Stimulated activated CD8-positive, alpha-beta memory T cell treated with anti-CD3 and anti-CD28 coated beads, Interleukin-7, amount 100 ng/mL, for 48 hours (primary cell): ENCODE measurements around the gene TPSG1.

Source experiments
- DNase-seq, 2 donors: peaks; one replicate each; pipeline ENCODE4 v3.0.0-alpha.2; 2020; ENCODE audit warnings: low read depth in 1 of 2; ENCODE audit errors: extremely low read depth in 1 of 2

Gene TPSG1

DNA sequence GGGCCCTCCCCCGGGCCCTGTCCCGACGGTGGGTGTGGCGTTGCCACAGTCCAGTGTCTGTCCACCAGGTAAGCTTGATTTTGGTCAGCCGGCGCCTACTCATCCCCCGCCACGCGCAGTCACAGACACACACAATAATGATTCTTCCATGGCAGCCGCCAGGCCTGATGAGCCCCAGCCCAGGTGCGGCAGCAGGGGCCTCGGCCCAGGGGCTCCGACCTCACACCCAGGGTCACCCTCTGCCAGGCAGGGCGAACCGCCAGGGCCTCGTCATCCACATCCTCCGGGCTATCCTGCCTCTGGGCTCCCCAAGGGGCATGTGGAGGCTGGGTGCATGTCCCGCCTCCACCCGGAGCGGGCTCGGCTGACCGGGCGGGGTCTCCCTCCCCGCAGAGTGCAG, 7.5 kb downstream of the TPSG1 start:
- no peak for DNase-seq

DNA sequence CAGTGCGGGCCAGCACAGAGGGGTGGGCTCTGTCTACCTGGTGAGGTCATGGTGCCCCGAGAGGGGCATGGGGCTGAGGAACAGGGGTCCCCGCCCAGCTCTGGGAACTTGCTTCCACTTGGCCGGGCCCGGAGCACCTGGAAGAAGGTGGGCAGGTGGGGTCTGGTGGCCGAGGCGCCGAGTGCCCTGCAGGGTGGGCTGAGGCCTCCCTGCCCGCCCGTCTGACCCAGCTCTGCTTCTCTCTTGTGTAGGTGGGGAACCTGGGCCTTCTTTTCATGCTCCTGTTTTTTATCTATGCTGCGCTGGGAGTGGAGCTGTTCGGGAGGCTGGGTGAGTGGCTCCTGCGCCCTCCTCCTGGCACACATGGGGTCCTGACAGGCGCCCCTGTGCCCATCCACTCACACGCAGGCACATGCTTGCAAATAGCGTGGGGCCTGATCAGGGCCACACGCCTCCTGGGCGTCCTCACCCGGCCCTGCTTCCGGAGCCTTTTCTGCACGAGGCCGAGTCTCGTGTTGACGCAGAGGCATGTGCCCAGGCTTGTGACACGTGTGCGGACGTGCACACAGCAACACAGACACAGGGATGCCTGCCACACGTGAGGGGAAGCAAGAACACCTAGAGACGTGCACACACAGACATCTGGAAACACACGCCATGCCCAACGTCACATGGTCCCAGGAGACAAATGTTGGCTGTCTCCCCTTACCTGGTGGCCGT, 8.2 kb downstream of the TPSG1 start:
- no peak for DNase-seq

DNA sequence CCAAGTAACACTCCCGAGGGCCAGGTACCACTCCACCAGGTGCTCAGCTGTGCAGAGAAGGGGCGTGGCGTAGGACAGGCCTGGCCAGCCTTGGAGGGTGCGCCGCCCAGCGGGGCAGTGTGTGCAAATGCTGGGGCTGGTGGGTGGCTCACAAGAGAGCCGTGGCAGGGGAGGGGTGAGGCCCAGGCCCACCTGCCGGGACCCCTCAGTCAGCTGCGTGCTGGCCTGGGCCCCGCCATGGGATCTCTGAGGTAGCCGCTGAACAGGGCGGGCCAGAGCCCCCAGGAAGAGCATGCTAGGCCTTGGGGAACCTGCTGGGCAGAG, 8.8 kb downstream of the TPSG1 start:
- no peak for DNase-seq

DNA sequence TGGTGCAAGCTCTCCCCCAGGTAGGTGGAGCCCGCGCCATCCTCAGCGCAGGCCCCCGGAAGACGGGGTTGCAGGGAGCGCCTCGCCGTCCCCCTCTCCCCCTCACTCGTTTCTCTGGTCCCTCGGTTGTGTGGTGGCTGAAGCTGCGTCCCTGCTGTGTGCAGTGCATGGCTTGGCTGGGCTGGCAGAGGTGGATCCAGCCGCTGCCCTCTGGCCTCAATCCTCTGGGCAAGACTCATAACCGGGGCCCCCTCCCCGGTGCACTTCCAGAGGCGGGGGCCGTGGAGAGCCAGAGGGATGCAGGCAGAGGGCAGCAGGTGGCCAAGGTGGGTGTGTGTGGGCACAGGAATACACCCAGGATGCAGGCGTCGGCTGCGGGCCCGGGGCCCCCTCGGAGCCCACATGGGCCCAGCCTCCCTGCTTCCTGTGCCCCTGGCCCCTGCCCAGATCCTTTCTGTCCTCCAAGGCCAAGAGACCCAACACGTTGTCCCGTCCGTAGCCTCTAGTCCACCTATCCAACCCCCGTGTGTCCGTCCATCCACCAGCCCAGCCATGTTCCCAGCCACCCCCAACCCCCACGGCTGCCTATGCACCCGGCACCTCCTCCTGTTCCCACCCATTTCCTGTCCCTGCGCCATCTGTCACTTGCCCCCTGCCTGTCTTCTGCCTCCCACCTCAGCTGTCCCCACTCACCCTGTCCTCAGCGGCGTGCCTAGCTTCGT, 9.3 kb downstream of the TPSG1 start:
- DNase-seq: no peak

DNA sequence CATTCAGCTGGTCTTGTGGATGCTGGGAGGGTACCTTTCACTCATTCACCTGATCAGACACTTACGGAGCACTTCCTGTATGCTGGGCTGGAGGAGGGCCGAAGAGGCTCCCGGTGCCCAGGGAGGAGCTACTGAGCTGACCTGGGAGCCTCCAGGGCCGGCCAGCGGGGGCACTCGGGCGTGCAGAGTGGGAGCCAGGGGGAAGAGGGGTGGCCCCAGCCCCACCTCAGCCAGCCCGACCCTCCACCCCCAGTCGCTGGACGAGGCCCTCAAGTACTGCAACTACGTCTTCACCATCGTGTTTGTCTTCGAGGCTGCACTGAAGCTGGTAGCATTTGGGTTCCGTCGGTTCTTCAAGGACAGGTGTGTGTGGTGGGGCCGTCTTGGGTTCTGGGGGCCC, 10.3 kb downstream of the TPSG1 start:
- no peak for DNase-seq

DNA sequence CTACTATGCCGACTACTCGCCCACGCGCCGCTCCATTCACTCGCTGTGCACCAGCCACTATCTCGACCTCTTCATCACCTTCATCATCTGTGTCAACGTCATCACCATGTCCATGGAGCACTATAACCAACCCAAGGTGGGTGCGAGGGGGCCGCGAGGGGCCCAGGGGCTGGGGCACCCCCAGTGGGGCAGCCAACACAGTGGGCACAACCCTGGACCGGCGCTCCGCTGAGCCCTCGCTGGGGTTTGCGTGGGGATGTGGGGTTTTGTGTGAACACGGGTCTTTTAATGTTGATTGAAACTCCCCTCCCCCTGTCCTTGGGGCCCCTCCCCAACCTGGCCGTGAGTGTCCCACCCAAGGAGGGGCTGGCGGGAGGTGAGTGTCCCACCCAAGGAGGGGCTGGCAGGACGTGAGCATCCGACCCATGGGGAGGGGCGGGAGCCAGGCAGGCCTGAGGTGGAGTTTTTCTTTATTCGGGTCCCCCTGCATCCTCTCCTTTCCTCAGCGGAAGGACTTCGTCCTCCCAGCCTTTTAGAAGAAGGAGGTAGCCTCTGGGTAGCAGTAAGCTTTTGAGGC, 11.2 kb downstream of the TPSG1 start:
- DNase-seq: no peak

DNA sequence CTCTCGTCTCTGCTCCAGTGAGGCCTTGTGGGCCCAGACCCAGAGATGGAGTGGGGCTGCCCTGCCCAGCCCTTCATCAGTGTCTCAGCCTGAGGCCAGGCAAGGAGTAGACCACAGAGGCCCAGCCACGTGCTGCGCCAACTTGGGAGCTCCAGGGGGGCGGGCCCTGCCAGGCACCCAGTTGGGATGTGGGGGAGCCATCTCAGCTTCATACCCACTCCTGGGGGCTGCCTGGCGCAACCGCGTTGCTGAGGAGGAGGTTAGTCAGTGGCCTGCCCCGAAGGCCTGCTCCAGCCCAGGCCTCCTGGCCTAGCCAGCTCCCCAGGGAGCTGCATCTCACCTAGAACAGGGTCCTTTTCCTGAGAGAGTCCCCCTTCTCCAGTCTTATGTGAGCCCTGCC, 11.8 kb downstream of the TPSG1 start:
- DNase-seq: no peak

DNA sequence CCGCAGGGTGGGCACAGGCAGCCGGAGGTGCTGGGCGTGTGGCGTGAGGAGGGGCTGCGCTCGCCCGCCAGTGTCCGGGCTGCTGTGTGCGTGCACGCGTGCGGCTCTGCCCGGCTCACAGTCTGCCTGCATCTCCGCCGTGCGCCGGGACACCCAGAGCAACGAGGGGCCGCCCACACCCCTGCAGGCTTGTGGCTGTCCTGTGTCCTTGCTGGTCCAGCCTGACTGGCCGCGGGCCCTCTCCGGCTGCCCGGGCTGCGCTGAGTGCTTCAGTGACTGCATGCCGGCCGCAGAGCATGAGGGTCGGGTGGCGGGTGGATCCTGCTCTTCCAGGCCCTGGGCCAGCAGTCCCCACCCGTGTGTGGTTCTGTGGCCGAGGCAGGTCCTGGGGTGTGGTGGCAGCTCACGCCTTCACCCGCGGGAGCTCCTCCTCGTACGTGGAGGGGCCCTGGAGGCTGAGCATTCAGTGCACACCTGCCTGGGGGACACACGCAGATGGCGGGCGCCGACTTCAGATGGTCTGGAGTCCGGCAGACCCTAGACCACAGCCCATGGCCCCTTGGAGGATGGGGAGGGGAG, 12.4 kb downstream of the TPSG1 start:
- DNase-seq: no peak

DNA sequence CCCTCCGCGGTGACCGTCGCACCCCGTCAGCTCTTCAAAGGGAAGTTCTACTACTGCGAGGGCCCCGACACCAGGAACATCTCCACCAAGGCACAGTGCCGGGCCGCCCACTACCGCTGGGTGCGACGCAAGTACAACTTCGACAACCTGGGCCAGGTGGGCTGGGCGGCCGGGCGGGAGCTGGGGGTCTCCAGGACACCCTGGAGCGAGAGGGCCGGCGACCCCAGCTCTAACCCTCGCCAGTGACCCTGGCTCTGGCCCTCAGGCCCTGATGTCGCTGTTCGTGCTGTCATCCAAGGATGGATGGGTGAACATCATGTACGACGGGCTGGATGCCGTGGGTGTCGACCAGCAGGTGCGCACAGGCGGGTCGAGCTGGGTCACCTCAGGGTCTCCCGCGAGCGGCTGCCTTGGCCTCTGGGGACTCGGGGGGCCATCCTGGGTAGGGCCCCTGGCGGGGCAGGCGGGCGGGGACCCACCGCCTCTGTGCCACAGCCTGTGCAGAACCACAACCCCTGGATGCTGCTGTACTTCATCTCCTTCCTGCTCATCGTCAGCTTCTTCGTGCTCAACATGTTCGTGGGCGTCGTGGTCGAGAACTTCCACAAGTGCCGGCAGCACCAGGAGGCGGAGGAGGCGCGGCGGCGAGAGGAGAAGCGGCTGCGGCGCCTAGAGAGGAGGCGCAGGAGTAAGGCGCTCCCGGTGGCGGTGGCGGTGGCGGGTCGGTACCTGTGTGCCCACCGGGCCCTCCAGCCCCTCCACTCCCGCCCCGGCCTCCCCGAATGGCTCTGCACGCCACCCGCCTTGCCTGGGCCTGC, 13.4 kb downstream of the TPSG1 start:
- no peak for DNase-seq

DNA sequence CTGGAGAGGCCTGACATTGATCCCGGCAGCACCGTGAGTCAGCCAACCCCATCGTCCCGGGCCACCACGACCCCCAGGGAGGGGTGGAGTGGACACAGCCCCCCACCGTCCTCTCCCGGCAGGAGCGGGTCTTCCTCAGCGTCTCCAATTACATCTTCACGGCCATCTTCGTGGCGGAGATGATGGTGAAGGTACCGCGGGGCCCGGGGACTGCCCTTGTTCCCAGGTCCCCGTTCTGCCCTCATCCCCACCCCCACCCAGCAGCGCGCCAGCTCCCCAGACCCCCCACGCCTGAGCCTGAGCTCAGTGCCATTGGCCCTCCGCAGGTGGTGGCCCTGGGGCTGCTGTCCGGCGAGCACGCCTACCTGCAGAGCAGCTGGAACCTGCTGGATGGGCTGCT, 14.6 kb downstream of the TPSG1 start:
- no peak for DNase-seq

DNA sequence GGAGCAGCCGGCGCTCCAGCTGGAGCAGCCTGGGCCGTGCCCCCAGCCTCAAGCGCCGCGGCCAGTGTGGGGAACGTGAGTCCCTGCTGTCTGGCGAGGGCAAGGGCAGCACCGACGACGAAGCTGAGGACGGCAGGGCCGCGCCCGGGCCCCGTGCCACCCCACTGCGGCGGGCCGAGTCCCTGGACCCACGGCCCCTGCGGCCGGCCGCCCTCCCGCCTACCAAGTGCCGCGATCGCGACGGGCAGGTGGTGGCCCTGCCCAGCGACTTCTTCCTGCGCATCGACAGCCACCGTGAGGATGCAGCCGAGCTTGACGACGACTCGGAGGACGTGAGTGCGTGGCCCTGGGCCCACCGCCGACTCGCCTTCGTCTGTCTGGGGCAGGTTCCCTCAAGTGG, 16.0 kb downstream of the TPSG1 start:
- DNase-seq: no peak

DNA sequence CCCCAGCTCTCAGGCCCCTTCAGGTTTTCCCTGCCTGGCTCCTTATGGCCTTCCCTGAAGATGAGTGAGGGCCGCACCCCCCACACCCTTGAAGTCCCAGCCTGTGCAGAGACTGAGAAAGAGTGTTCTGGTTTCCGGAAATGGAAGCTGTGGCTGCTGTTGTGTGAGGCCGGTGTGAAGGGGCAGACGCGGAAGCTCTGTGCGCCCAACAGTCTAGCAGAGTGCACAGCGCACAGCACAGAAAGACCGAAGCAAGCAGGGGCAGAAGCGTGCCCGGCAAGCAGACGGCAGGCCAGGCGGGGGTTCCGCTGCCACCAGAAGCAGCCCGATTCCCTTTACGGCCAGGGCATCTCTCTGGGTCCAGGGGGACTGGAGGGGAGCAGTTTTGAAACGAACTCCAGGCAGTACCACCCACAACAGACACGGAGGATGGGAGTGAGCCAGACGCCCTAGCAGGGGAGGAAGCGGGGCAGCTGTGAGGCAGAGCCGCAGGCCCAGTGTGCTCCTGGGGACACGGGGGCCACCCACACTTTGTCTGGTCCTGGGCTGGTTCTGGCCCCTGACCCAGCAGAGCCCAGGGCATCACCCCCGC, 16.7 kb downstream of the TPSG1 start:
- DNase-seq: no peak

DNA sequence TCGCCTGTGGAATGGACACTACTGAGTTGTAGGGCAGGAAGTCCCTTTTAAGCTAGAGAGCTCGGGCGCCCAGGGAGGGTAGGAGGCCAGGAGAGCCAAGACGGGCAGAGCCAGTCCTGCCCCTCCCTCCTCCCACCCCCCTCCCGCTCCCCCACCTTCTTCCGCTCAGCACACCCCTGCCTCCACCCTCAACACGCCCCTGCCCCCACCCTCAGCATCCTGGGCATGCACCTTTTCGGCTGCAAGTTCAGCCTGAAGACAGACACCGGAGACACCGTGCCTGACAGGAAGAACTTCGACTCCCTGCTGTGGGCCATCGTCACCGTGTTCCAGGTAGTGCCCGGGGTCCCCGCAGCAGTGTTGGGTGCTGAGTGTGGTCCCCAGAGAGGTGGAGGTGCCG, 18.3 kb downstream of the TPSG1 start:
- DNase-seq: no peak

DNA sequence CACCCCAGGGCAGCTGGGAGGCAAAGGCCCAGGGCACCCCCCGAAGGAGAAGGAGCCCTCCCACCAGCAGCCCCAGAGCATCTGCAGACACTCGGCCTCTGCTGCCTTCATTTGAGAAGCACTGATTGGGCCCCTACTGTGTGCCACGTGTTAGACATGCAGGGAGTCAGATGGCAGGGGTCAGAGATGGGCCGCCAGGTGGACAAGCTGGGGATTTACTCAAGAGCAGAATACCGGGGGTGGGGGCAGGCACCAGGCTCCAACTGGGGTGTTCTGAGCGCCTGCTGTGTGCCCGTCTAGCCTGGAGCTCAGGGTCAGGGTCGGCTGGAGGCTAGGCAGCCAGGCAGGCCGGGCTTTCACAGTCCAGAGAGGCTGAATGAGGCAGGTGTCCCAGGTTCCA, 18.7 kb downstream of the TPSG1 start:
- DNase-seq: no peak

DNA sequence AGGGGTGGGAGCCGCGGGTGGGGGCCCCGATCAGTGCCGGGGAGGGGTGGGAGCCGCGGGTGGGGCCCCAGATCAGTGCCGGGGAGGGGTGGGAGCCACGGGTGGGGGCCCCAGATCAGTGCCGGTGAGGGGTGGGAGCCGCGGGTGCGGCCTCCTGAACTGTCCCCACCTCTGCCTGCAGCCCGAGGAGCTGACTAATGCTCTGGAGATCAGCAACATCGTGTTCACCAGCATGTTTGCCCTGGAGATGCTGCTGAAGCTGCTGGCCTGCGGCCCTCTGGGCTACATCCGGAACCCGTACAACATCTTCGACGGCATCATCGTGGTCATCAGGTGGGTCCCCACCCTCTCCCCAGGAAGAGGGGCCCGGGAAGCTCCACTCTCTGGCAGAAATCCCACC, 20.1 kb downstream of the TPSG1 start:
- no peak for DNase-seq

DNA sequence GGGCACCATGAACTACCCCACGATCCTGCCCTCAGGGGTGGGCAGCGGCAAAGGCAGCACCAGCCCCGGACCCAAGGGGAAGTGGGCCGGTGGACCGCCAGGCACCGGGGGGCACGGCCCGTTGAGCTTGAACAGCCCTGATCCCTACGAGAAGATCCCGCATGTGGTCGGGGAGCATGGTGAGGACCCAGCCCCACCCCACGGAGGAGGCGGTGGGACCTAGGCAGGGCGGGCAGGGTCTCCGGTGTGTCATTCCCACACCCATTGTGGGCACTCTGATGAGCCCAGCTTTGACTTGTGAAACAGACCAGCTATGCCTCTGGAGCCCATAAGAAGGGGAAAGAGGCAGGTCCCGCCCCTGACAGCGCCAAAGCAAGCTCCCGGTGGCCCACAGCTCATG, 22.8 kb downstream of the TPSG1 start:
- DNase-seq: no peak

DNA sequence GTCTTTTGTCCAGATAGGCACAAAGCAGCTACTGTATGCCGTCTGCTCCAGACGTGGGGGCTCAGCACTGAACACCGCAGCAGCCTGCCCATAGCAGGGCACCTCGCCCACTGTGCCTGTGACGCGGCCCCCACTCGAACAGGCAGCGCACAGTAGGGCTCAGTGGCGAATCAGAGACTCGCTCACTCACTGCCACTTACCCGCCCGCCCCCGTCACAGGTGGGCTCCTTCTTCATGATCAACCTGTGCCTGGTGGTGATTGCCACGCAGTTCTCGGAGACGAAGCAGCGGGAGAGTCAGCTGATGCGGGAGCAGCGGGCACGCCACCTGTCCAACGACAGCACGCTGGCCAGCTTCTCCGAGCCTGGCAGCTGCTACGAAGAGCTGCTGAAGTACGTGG, 23.6 kb downstream of the TPSG1 start:
- DNase-seq: no peak

DNA sequence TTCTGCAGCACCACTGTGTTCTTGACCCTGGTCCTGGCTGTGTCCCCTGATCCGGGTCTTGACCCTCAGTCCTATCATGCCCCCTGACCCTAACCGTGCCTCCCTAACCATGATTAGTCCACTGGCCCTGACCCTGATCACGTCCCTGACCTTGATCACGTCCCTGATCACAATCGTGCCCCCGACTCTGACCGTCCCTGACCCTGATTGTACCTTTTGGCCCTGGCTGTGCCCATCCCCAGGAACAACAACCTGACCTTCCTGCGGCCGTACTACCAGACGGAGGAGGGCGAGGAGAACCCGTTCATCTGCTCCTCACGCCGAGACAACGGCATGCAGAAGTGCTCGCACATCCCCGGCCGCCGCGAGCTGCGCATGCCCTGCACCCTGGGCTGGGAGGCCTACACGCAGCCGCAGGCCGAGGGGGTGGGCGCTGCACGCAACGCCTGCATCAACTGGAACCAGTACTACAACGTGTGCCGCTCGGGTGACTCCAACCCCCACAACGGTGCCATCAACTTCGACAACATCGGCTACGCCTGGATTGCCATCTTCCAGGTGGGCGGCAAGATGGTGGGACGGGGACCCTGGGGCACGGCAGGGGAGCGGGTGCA, 24.9 kb downstream of the TPSG1 start:
- no peak for DNase-seq

DNA sequence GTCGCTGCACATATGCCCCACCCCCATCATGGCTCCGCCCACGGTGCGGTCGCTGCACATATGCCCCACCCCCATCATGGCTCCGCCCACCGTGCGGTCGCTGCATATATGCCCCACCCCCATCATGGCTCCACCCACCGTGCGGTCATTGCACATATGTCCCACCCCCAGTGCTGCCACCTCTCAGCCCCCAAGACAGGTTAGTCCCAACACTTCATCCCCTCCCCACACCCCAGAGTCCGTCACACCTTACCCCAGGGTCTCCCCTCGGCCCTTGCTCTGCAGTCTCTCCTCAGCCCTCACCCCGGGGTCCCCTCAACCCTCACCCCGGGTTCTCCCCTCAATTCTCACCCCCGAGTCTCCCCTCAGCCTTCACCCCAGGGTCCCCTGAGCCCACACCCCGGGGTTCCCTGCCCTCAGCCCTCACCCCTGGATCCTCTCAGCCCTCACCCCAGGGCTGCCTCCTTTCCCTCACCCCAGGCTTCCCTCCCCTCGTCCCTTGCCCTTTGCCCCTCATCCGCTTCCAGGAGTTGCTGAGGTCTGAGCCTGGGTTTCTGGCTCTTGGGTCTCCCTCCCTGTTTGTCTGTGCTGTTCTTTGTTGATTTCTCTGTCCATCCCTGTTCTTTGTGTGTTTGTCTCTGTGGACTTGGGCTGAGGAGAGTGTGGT, 25.6 kb downstream of the TPSG1 start:
- DNase-seq: no peak
